SK-N-SH treated with all-trans-retinoic acid at 6 μM for 48 hours (cell line): Measurements from ENCODE around the gene CEP295NL.

Experiments
- ARNTL ChIP-seq: fragments of 450-650 bp; formaldehyde crosslinking; IDR thresholded peaks from 2 replicates; pipeline ENCODE4 v1.5.0; 2020; ENCODE audit warnings: low read depth, mild to moderate bottlenecking, moderate library complexity, borderline replicate concordance
- BACH2 ChIP-seq: fragments of 250-450 bp; sonication (Bioruptor Pico); IDR thresholded peaks from 2 replicates; pipeline ENCODE4 v1.9.0; 2021; ENCODE audit warnings: mild to moderate bottlenecking, borderline replicate concordance
- ESRRG ChIP-seq: fragments of 250-450 bp; sonication (Bioruptor Pico); IDR thresholded peaks from 2 replicates; pipeline ENCODE4 v1.6.1; 2021; ENCODE audit warnings: mild to moderate bottlenecking
- GLIS3 ChIP-seq: fragments of 250-450 bp; sonication (Bioruptor Pico); IDR thresholded peaks from 2 replicates; pipeline ENCODE4 v1.5.0; 2020; ENCODE audit warnings: mild to moderate bottlenecking, moderate library complexity
- TCF4 ChIP-seq: fragments of 250-450 bp; sonication (Bioruptor Pico); IDR thresholded peaks from 2 replicates; pipeline ENCODE4 v1.8.0; 2021; ENCODE audit warnings: mild to moderate bottlenecking, moderate library complexity, borderline replicate concordance
- ZFP3 ChIP-seq: fragments of 250-450 bp; sonication (Bioruptor Pico); IDR thresholded peaks from 2 replicates; pipeline ENCODE4 v1.5.0; 2020; ENCODE audit warnings: mild to moderate bottlenecking, moderate library complexity
- ZNF8 ChIP-seq: fragments of 450-650 bp; formaldehyde crosslinking; IDR thresholded peaks from 2 replicates; pipeline ENCODE4 v1.5.0; 2020; ENCODE audit warnings: mild to moderate bottlenecking, moderate library complexity
- TF ChIP-seq, protein P1 (sequence below): fragments of 250-450 bp; sonication (Bioruptor Pico); IDR thresholded peaks from 2 replicates; pipeline ENCODE4 v1.8.0; 2020; ENCODE audit warnings: mild to moderate bottlenecking, moderate library complexity, borderline replicate concordance
- TF ChIP-seq, protein P2 (sequence below): fragments of 250-450 bp; sonication (Bioruptor Pico); IDR thresholded peaks from 2 replicates; pipeline ENCODE4 v1.5.1; 2021; ENCODE audit warnings: mild to moderate bottlenecking, moderate library complexity

DNA sequence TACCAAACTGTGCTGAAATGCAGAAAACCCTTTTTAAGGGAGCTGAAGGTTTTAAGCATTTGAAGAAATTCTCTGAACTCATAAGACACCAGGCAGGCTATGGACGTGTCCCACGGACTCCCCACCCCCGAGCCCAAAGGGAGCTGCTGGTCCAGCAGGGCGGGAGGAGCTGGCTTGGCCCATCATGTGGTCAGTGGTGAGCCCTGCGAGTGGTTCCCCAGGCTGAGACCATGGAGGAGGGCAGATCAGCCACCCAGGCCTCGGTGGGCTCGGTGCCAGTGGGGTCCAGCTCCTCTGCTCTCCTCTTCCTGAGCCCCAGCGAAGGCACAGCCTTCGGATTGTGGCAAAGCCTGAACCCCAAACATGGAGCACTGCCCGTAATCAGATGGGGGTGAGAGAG is 49.7 kb upstream of the CEP295NL start:
- TF ChIP-seq, protein P1, sequence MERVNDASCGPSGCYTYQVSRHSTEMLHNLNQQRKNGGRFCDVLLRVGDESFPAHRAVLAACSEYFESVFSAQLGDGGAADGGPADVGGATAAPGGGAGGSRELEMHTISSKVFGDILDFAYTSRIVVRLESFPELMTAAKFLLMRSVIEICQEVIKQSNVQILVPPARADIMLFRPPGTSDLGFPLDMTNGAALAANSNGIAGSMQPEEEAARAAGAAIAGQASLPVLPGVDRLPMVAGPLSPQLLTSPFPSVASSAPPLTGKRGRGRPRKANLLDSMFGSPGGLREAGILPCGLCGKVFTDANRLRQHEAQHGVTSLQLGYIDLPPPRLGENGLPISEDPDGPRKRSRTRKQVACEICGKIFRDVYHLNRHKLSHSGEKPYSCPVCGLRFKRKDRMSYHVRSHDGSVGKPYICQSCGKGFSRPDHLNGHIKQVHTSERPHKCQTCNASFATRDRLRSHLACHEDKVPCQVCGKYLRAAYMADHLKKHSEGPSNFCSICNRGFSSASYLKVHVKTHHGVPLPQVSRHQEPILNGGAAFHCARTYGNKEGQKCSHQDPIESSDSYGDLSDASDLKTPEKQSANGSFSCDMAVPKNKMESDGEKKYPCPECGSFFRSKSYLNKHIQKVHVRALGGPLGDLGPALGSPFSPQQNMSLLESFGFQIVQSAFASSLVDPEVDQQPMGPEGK (CRISPR knock-in tag): no peak
- TF ChIP-seq, protein P2, sequence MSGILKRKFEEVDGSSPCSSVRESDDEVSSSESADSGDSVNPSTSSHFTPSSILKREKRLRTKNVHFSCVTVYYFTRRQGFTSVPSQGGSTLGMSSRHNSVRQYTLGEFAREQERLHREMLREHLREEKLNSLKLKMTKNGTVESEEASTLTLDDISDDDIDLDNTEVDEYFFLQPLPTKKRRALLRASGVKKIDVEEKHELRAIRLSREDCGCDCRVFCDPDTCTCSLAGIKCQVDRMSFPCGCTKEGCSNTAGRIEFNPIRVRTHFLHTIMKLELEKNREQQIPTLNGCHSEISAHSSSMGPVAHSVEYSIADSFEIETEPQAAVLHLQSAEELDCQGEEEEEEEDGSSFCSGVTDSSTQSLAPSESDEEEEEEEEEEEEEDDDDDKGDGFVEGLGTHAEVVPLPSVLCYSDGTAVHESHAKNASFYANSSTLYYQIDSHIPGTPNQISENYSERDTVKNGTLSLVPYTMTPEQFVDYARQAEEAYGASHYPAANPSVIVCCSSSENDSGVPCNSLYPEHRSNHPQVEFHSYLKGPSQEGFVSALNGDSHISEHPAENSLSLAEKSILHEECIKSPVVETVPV (CRISPR knock-in tag): no peak
- TF ChIP-seq ESRRG (CRISPR knock-in tag) (no peak), TCF4 (CRISPR knock-in tag) (no peak), ZFP3 (CRISPR knock-in tag) (no peak), ARNTL (CRISPR knock-in tag) (no peak), BACH2 (CRISPR knock-in tag) (no peak), ZNF8 (CRISPR knock-in tag) (no peak), GLIS3 (CRISPR knock-in tag) (no peak)
